GM18498 (cell line): ENCODE data around the gene ITPR3.
"Not testable (repeated sequence)": the region's sequence is repeated elsewhere in the genome, so short reads cannot be mapped to it uniquely, and the experiment has no call there.

Experiments used
- ATAC-seq: cut with Tn5 transposase; IDR thresholded peaks from one replicate; pipeline ENCODE4 v1.9.1; 2021; ENCODE audit warnings: mild to moderate bottlenecking, moderate library complexity; ENCODE audit not compliant: unreplicated experiment

Gene ITPR3

GRCh38 chr6:33590531-33591198 is 30.5 kb upstream of the ITPR3 start:
- ATAC-seq = no peak

- ATAC-seq = no peak
These were observed 29.6 kb upstream of the ITPR3 start for GRCh38 chr6:33591424-33592032.

GRCh38 chr6:33592280-33592594 is 28.9 kb upstream of the ITPR3 start:
- ATAC-seq = no peak

GRCh38 chr6:33592595-33593413 is 28.3 kb upstream of the ITPR3 start:
- peak; percentile 63 for ATAC-seq

GRCh38 chr6:33593414-33593727 is 27.8 kb upstream of the ITPR3 start:
- no peak for ATAC-seq

- ATAC-seq = no peak
These were observed 25.9 kb upstream of the ITPR3 start for GRCh38 chr6:33595001-33595846.

- ATAC-seq = not testable (repeated sequence)
These were observed 24.2 kb upstream of the ITPR3 start for GRCh38 chr6:33596894-33597293.

GRCh38 chr6:33597551-33598322 is 23.4 kb upstream of the ITPR3 start:
- no peak for ATAC-seq

- ATAC-seq = no peak
These were observed 21.6 kb upstream of the ITPR3 start for GRCh38 chr6:33599413-33599938.

- ATAC-seq = no peak
These were observed 20.4 kb upstream of the ITPR3 start for GRCh38 chr6:33600761-33601160.

GRCh38 chr6:33602180-33602579 is 18.9 kb upstream of the ITPR3 start:
- no peak for ATAC-seq

- no peak for ATAC-seq
These were observed 15.9 kb upstream of the ITPR3 start for GRCh38 chr6:33604941-33605854.

- ATAC-seq = no peak
These were observed 14.5 kb upstream of the ITPR3 start for GRCh38 chr6:33606642-33607041.

- no peak for ATAC-seq
These were observed 13.9 kb upstream of the ITPR3 start for GRCh38 chr6:33607126-33607783.

- ATAC-seq = no peak
These were observed 13.3 kb upstream of the ITPR3 start for GRCh38 chr6:33607784-33608161.

GRCh38 chr6:33609019-33609418 is 12.1 kb upstream of the ITPR3 start:
- no peak for ATAC-seq

GRCh38 chr6:33609528-33609927 is 11.6 kb upstream of the ITPR3 start:
- ATAC-seq = no peak

GRCh38 chr6:33610067-33610466 is 11.1 kb upstream of the ITPR3 start:
- no peak for ATAC-seq
